ENCODE results near the gene NPY4R.
"Not testable (repeated sequence)": the region's sequence is repeated elsewhere in the genome, so short reads cannot be mapped to it uniquely, and the experiment has no call there.

- TF ChIP-seq, protein P1, sequence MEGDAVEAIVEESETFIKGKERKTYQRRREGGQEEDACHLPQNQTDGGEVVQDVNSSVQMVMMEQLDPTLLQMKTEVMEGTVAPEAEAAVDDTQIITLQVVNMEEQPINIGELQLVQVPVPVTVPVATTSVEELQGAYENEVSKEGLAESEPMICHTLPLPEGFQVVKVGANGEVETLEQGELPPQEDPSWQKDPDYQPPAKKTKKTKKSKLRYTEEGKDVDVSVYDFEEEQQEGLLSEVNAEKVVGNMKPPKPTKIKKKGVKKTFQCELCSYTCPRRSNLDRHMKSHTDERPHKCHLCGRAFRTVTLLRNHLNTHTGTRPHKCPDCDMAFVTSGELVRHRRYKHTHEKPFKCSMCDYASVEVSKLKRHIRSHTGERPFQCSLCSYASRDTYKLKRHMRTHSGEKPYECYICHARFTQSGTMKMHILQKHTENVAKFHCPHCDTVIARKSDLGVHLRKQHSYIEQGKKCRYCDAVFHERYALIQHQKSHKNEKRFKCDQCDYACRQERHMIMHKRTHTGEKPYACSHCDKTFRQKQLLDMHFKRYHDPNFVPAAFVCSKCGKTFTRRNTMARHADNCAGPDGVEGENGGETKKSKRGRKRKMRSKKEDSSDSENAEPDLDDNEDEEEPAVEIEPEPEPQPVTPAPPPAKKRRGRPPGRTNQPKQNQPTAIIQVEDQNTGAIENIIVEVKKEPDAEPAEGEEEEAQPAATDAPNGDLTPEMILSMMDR (IDR thresholded peaks at IDR 0.05), result not testable (repeated sequence)
- not testable (repeated sequence) for TF ChIP-seq POLR2A (IDR thresholded peaks at IDR 0.05)
Observed at GRCh38 chr10:46411123-46411522, 54.6 kb downstream of the NPY4R start.

All from thyroid gland (tissue), 4 donors.